Measurements from ENCODE around the gene DERL3. TPM values are rescaled to one million over a fixed set of nuclear protein-coding genes. Genes with fewer than 3 reads are reported as not detected.

Gene DERL3
- total and polyA plus RNA-seq, 7 experiments from 2014 or later = 1.6 to 16.2 (median 6.5) TPM; not detected in 2

DNA sequence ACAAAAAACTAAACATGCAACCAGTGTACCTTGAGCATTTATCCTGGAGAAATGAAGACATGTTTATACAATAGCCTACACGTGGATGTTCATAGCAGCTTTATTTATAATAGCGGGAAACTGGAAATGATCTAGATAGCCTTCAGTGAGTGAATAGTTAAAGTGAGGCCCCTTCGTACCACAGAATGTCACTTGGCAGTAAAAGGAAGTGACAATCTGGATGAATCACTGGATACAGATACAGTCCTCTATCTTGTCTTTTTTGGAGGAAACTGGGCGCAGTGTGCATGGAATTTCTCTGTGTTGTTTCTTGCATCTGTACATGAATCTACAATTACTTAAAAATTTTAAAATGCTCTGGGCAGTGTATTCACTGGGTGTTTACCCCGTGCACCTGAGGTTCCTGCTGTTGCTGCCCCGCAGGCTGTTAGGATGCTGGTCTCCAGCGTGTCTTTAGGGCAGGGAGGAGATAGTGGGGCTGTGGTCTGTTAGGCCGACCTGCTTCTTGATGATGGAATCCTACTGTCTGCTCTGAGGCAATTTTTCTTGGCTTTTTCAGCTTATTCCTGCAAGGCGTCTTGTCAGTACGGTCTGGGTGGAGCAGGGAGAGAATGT is 23.2 kb downstream of the DERL3 start:
- Histone ChIP-seq H3K27ac (ENCODE audit: low read depth, low read length) (no peak overlapping the region), H3K27me3 (ENCODE audit: control insufficient read depth in 2 of 2, insufficient read depth in 2 of 2, low read length in 2 of 2) (no peaks in the 10 kb centered on the region), H3K9me3 (ENCODE audit: control insufficient read depth in 2 of 3, low read length in 3 of 3) (no peaks in the 10 kb centered on the region), H3K36me3 (ENCODE audit: control insufficient read depth in 2 of 3, insufficient read depth in 3 of 3, low read length in 3 of 3) (peaks cover 0 to 58% (median 8%) of the 10 kb centered on the region in 3 experiments), H3K4me1 (ENCODE audit: control insufficient read depth in 2 of 2, insufficient read depth in 2 of 2, low read length in 2 of 2) (no peaks in the 10 kb centered on the region), H3K4me3 (ENCODE audit: low read length) (no peak overlapping the region)
- POLR2A ChIA-PET = interaction anchor here (0.6 kb wide), 1 partner anchor 11 kb away, joined by 4 read pairs; no protein-coding TSS in a partner anchor
- H3K36me3 Mint-ChIP-seq = peaks cover 10 to 58% (median 20%) of the 10 kb centered on the region in 5 donors
- no peak overlapping the region for H3K4me3 Mint-ChIP-seq
- ATAC-seq (no peak), DNase-seq (no peak)
- no peaks in the 10 kb centered on the region for H3K27me3 Mint-ChIP-seq
- CTCF ChIA-PET = no interaction called here
- peaks cover 0 to 3% (median 0%) of the 10 kb centered on the region in 11 donors for H3K9me3 Mint-ChIP-seq
- H3K4me1 Mint-ChIP-seq = peaks cover 0 to 20% (median 1%) of the 10 kb centered on the region in 7 donors
- intact Hi-C loops (cut with micrococcal nuclease) = no loop called here
- H3K27ac Mint-ChIP-seq = no peak overlapping the region

DNA sequence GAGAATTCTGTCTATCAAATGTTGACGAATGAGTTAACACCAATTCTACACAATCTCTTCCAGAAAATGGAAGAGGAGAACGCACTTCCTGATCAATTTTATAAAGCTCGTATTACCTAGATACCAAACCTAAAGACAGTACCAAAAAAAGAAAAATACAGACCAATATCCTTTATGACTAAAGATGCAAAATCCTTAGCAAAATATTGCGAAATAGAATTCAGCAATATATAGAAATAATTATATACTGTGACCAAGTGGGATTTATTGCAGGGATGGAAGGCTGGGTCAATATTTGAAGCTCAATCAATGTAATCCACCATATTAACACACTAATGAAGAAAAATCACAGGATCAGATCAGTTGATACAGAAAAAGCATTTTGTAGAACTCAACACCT is 26.4 kb downstream of the DERL3 start:
- Mint-ChIP-seq H3K36me3 (peaks cover 6 to 42% (median 18%) of the 10 kb centered on the region in 5 donors), H3K4me1 (peaks cover 0 to 4% (median 0%) of the 10 kb centered on the region in 7 donors), H3K27me3 (no peaks in the 10 kb centered on the region), H3K9me3 (peaks cover 0 to 1% (median 0%) of the 10 kb centered on the region in 11 donors), H3K4me3 (no peak overlapping the region), H3K27ac (peak overlapping the region in 5 of 9 donors; percentile 20 to 52 (median 50))
- intact Hi-C loops (cut with micrococcal nuclease) = no loop called here
- ChIA-PET POLR2A (interaction anchor here (0.7 kb wide), 1 partner anchor 114 kb away, joined by 3 read pairs; no protein-coding TSS in a partner anchor), CTCF (interaction anchor here (0.6 kb wide), 1 partner anchor 27 kb away, joined by 3 read pairs; no protein-coding TSS in a partner anchor)
- no peak for ATAC-seq
- H3K27ac ChIP-seq (ENCODE audit: low read depth, low read length) = no peak overlapping the region
- H3K9me3 ChIP-seq (ENCODE audit: control insufficient read depth in 2 of 3, low read length in 3 of 3) = no peaks in the 10 kb centered on the region
- H3K36me3 ChIP-seq (ENCODE audit: control insufficient read depth in 2 of 3, insufficient read depth in 3 of 3, low read length in 3 of 3) = peaks cover 0 to 34% (median 7%) of the 10 kb centered on the region in 3 experiments
- no peaks in the 10 kb centered on the region for H3K4me1 ChIP-seq (ENCODE audit: control insufficient read depth in 2 of 2, insufficient read depth in 2 of 2, low read length in 2 of 2)
- no peaks in the 10 kb centered on the region for H3K27me3 ChIP-seq (ENCODE audit: control insufficient read depth in 2 of 2, insufficient read depth in 2 of 2, low read length in 2 of 2)
- no peak overlapping the region for H3K4me3 ChIP-seq (ENCODE audit: low read length)
- DNase-seq = no peak

DNA sequence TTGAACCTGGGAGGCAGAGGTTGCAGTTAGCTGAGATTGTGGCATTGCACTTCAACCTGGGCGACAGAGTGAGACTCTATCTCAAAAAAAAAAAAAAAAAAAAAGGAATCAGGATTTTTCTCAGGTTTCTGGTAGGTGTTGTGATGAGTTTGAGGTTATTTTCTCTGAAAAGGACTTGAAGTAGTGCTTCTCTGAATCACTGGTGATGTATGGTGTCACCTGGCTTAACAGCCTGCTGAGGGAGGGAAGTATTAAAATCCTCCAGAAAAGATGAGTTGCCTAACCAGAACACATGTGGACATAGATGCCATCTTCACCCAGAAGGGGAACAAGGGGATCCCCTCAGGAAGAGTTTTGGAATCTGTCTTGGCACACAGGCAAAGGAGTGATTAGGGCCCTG is 32.0 kb downstream of the DERL3 start:
- intact Hi-C loops (cut with micrococcal nuclease) = no loop called here
- H3K36me3 ChIP-seq (ENCODE audit: control insufficient read depth in 2 of 3, insufficient read depth in 3 of 3, low read length in 3 of 3) = peaks cover 9 to 62% (median 16%) of the 10 kb centered on the region in 3 experiments
- Mint-ChIP-seq H3K27me3 (no peaks in the 10 kb centered on the region), H3K36me3 (peaks cover 7 to 45% (median 17%) of the 10 kb centered on the region in 5 donors), H3K4me1 (peaks cover 0 to 2% (median 0%) of the 10 kb centered on the region in 7 donors), H3K4me3 (no peak overlapping the region), H3K27ac (peak overlapping the region in 1 of 9 donors; percentile 63), H3K9me3 (peaks cover 0 to 1% (median 0%) of the 10 kb centered on the region in 11 donors)
- no peak overlapping the region for H3K27ac ChIP-seq (ENCODE audit: low read depth, low read length)
- no peak overlapping the region for H3K4me3 ChIP-seq (ENCODE audit: low read length)
- DNase-seq = no peak
- ATAC-seq = no peak
- no peaks in the 10 kb centered on the region for H3K9me3 ChIP-seq (ENCODE audit: control insufficient read depth in 2 of 3, low read length in 3 of 3)
- ChIA-PET CTCF (interaction anchor here (0.7 kb wide), 1 partner anchor 436 kb away, joined by 5 read pairs; no protein-coding TSS in a partner anchor), POLR2A (no interaction called here)
- H3K27me3 ChIP-seq (ENCODE audit: control insufficient read depth in 2 of 2, insufficient read depth in 2 of 2, low read length in 2 of 2) = no peaks in the 10 kb centered on the region
- no peaks in the 10 kb centered on the region for H3K4me1 ChIP-seq (ENCODE audit: control insufficient read depth in 2 of 2, insufficient read depth in 2 of 2, low read length in 2 of 2)

DNA sequence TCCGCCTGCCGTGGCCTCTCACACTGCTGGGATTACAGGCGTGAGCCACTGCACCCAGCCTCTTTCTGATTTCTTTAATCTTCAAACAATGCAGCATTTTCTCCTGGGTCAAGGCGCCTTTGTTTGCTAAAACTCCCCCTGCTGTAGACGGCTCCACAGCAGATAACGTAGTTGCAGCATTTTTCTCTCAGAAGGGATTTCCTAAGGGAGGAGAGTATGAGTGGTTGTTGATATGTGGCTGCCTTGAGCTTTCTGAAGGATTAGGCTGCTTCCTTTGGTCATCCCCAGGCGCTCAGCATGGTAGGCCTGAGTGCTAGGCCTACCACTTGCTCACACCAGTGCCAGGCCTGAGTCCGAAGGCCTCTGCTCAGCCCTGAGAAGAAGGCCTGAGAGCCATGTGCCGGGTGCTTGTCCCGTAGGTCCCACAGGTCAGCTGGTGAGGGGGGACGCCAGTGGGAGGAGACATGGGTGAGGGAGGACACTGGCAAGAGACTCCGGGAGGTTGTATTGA is 34.0 kb downstream of the DERL3 start:
- Histone ChIP-seq H3K27me3 (ENCODE audit: control insufficient read depth in 2 of 2, insufficient read depth in 2 of 2, low read length in 2 of 2) (no peaks in the 10 kb centered on the region), H3K36me3 (ENCODE audit: control insufficient read depth in 2 of 3, insufficient read depth in 3 of 3, low read length in 3 of 3) (peaks cover 9 to 68% (median 32%) of the 10 kb centered on the region in 3 experiments), H3K9me3 (ENCODE audit: control insufficient read depth in 2 of 3, low read length in 3 of 3) (no peaks in the 10 kb centered on the region), H3K27ac (ENCODE audit: low read depth, low read length) (no peak overlapping the region), H3K4me1 (ENCODE audit: control insufficient read depth in 2 of 2, insufficient read depth in 2 of 2, low read length in 2 of 2) (no peaks in the 10 kb centered on the region), H3K4me3 (ENCODE audit: low read length) (no peak overlapping the region)
- CTCF ChIA-PET = interaction anchor here (0.6 kb wide), 1 partner anchor 1753 kb away, joined by 3 read pairs; no protein-coding TSS in a partner anchor
- Mint-ChIP-seq H3K36me3 (peaks cover 21 to 51% (median 29%) of the 10 kb centered on the region in 5 donors), H3K9me3 (no peaks in the 10 kb centered on the region), H3K4me3 (no peak overlapping the region), H3K27ac (peak overlapping the region in 1 of 9 donors; percentile 51), H3K4me1 (peaks cover 0 to 5% (median 0%) of the 10 kb centered on the region in 7 donors), H3K27me3 (no peaks in the 10 kb centered on the region)
- intact Hi-C loops (cut with micrococcal nuclease) = no loop called here
- ATAC-seq (no peak), DNase-seq (no peak)
- POLR2A ChIA-PET = interaction anchor here (0.6 kb wide), 1 partner anchor 11 kb away, joined by 4 read pairs; no protein-coding TSS in a partner anchor

DNA sequence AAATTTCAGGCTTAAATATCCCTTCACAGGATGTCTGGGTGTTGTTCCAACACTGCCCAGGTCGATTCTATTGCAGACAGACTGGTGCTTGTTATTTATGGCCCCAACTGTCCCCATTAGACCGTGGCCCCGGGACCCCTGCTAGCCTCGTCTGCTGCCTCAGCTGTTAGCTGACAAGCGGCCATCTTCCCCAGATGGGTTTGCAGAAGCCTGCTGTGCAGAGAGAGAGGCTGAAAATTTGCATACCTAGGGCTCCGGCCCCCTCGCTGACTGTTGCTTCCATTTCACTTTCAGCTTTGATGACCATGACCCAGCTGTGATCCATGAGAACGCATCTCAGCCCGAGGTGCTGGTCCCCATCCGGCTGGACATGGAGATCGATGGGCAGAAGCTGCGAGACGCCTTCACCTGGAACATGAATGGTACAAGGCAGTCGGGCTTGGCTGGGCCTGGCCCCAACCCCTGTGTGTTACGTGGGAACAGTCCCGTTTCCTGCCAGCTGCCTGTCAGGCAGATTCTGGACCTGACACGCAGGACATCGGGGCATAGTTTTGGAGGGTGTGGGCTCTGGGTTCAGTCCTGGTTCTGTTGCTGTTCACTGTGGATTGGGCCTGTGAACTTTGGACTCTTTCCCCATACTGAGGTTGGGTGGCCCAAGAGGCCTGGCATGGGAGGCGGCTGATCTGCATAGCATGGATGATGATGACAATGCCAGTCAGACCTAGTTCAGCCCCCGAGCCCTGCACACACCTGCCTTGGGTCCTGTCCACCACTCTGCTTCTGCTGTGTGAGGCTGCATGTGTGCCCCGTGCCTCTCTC is 35.6 kb downstream of the DERL3 start:
- peaks cover 21 to 59% (median 30%) of the 10 kb centered on the region in 5 donors for H3K36me3 Mint-ChIP-seq
- Histone ChIP-seq H3K27me3 (ENCODE audit: control insufficient read depth in 2 of 2, insufficient read depth in 2 of 2, low read length in 2 of 2) (no peaks in the 10 kb centered on the region), H3K27ac (ENCODE audit: low read depth, low read length) (no peak overlapping the region), H3K36me3 (ENCODE audit: control insufficient read depth in 2 of 3, insufficient read depth in 3 of 3, low read length in 3 of 3) (peaks cover 9 to 74% (median 32%) of the 10 kb centered on the region in 3 experiments), H3K4me3 (ENCODE audit: low read length) (no peak overlapping the region), H3K9me3 (ENCODE audit: control insufficient read depth in 2 of 3, low read length in 3 of 3) (no peaks in the 10 kb centered on the region), H3K4me1 (ENCODE audit: control insufficient read depth in 2 of 2, insufficient read depth in 2 of 2, low read length in 2 of 2) (no peaks in the 10 kb centered on the region)
- H3K4me3 Mint-ChIP-seq = no peak overlapping the region
- DNase-seq = no peak
- ChIA-PET POLR2A (no interaction called here), CTCF (no interaction called here)
- H3K4me1 Mint-ChIP-seq = peaks cover 0 to 5% (median 0%) of the 10 kb centered on the region in 7 donors
- ATAC-seq = no peak
- H3K27me3 Mint-ChIP-seq = no peaks in the 10 kb centered on the region
- H3K9me3 Mint-ChIP-seq = no peaks in the 10 kb centered on the region
- H3K27ac Mint-ChIP-seq = no peak overlapping the region
- intact Hi-C loops (cut with micrococcal nuclease) = no loop called here

DNA sequence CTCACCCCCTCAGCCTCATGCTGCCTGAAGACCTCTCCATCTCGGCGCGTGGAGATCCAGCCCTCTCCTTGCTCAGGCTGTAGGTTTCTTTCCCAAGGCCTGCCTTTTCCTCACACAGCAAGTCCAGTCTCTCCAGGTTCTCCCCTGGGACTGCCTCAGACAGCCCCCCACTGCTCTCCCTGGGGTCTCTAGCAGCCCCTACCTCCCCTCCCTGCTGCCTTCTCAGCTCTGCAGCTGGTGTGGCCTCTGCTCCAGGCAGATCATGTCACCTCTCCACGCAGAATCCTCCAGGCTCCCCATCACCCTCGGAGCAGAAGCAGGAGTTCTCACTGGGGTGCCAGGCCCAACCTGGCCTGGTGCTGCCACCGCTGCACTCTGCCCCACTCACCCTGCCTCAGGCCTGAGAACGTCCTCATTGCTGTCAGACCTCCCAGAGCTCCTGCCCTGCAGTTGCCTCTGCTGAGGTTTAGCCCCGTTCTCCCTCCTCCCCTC is 36.9 kb downstream of the DERL3 start:
- no peaks in the 10 kb centered on the region for H3K9me3 Mint-ChIP-seq
- Histone ChIP-seq H3K36me3 (ENCODE audit: control insufficient read depth in 2 of 3, insufficient read depth in 3 of 3, low read length in 3 of 3) (peaks cover 9 to 76% (median 32%) of the 10 kb centered on the region in 3 experiments), H3K4me3 (ENCODE audit: low read length) (no peak overlapping the region), H3K27me3 (ENCODE audit: control insufficient read depth in 2 of 2, insufficient read depth in 2 of 2, low read length in 2 of 2) (no peaks in the 10 kb centered on the region), H3K27ac (ENCODE audit: low read depth, low read length) (no peak overlapping the region), H3K9me3 (ENCODE audit: control insufficient read depth in 2 of 3, low read length in 3 of 3) (no peaks in the 10 kb centered on the region), H3K4me1 (ENCODE audit: control insufficient read depth in 2 of 2, insufficient read depth in 2 of 2, low read length in 2 of 2) (no peaks in the 10 kb centered on the region)
- H3K27ac Mint-ChIP-seq = no peak overlapping the region
- ChIA-PET CTCF (no interaction called here), POLR2A (no interaction called here)
- no peak overlapping the region for H3K4me3 Mint-ChIP-seq
- ATAC-seq (no peak), DNase-seq (no peak)
- H3K4me1 Mint-ChIP-seq = peaks cover 0 to 5% (median 0%) of the 10 kb centered on the region in 7 donors
- no peaks in the 10 kb centered on the region for H3K27me3 Mint-ChIP-seq
- peaks cover 17 to 57% (median 30%) of the 10 kb centered on the region in 5 donors for H3K36me3 Mint-ChIP-seq
- intact Hi-C loops (cut with micrococcal nuclease) = no loop called here

All from naive thymus-derived CD4-positive, alpha-beta T cell (primary cell).